Left lobe of liver (tissue), 2 donors: Measurements from ENCODE around the gene ABHD17A. TPM values are rescaled to one million over a fixed set of nuclear protein-coding genes. Genes with fewer than 3 reads are reported as not detected.
"Not testable (repeated sequence)": the region's sequence is repeated elsewhere in the genome, so short reads cannot be mapped to it uniquely, and the experiment has no call there.

Experiments used
- ATAC-seq: fragments of 200-7000 bp; cut with Tn5 transposase; one replicate; pipeline ENCODE4 v1.9.1; 2020; ENCODE audit warnings: mild to moderate bottlenecking, moderate library complexity
- DNase-seq: peaks from one replicate; pipeline ENCODE4 v3.0.0-alpha.2; 2020; ENCODE audit warnings: low spot score
- total RNA-seq: library from RNA; stranded (reverse); gene quantifications from one replicate; pipeline ENCODE4 v1.2.1, GENCODE V29; 2021
- donor health status: DM: no; HTN: no; CAD: no; lungs with moderate emphysema.
- donor health status: DM: no; HTN: yes; CAD: no.

ABHD17A gene
- total RNA-seq, 1 donor from 2014 or later = 29.4 TPM

DNA sequence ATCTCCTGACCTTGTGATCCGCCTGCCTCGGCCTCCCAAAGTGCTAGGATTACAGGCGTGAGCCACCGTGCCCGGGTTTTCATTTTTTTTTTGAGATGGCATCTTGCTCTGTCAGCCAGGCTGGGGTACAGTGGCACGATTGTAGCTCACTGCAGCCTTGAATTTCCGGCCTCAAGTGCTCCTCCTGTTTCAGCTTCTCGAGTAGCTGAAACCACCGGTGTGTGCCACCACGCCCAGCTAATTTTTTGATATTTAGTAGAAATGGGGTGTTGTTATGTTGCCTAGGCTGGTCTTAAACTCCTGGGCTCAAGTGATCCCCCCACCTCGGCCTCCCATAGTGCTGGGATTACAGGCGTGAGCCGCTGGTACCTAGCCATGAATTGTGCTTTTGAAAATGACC lies 25.8 kb upstream of the ABHD17A start:
- ATAC-seq = no peak

DNA sequence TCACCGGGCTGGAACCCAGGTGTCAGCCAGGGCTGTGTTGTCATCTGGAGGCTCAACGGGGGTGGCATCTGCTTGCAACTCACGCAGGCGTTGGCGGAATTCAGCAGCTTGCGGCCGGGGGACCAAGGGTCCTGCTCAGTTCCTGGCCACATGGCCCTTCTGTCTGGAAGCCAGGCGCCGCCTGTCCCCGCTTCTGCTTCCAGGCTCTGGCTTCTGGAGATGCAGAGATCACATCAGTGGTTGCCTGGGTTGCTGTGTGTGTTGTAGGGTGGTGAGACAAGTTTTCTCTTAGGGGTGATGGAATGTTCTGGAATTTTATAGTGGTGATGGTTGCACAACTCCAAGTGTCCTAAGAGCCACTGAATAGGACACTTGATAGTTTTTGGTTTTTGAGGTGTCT lies 24.9 kb upstream of the ABHD17A start:
- ATAC-seq (no peak), DNase-seq (no peak)

More for the DNA sequence above, 25.8 kb upstream of the ABHD17A start:
- no peak for DNase-seq

DNA sequence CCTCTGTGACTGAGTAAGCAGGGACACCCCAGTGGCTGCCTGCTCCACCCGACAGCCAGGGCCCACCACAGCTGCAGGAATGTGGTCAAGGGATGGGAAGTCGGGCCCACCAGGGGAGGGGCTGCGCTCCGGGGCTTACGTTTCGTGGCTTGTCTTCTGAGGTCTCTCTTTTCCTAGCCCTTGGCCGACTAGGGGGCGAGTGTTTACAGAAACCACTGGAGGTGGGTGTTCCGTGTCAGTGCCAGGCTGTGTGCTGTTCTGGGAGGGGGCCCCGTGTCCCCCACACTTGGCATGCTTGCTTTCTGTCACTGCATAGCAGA lies 24.4 kb upstream of the ABHD17A start:
- no peak for ATAC-seq
- no peak for DNase-seq

DNA sequence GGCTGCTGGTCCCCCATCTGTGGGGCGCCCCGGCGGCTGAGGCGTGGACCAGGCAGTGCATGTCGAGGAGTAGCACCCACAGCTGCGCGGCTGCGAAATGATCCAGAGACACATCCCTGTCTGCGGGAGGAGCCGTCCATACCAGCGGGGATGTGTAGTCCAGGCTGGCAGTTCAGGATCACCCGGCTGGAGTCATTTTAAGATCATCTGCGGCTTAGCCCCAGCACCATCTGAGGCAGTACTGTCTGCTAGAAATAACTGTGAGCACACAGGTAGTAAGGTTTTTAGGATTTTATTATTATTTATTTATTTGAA lies 23.0 kb upstream of the ABHD17A start:
- ATAC-seq (no peak), DNase-seq (no peak)

DNA sequence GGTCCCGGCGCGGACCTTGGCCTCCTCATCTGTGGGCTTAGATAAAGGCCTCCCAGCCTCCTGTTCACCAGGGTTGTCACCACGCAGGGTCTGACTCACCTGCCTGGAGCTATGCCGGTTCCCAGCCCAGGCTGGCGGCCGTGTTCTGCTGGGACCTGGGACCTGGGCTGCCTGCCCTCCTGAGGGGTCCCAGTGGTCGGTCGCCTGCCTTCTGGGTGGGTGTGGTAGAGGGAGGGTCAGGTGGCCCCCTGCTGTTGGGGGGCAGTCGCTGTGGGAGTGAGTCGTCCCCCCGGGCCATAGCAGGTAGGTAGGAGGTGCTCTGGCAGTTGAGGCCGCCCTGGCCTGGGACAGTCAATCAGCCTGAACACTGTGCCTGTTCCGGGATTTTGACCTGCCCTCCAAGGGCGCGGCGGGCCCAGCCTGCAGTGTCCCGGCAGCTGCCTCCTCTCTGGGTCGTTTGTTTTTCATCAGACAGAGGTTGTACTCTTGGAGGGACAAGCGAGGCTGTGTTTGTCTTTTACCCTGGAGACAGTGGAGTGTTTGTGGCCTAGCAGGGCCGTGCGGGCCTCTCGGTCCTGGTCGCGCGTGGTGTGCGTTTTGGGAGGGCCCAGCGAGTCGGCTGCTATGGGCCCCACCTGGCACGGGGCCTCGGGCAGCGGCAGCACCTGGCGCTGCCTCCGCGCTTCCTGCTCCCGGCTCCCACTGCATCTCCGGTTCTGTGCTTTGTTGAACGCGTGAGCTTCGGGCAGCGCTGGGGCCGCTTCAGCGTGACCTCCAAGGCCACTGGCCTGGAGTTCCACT lies 22.5 kb upstream of the ABHD17A start:
- ATAC-seq = peak; percentile 55

DNA sequence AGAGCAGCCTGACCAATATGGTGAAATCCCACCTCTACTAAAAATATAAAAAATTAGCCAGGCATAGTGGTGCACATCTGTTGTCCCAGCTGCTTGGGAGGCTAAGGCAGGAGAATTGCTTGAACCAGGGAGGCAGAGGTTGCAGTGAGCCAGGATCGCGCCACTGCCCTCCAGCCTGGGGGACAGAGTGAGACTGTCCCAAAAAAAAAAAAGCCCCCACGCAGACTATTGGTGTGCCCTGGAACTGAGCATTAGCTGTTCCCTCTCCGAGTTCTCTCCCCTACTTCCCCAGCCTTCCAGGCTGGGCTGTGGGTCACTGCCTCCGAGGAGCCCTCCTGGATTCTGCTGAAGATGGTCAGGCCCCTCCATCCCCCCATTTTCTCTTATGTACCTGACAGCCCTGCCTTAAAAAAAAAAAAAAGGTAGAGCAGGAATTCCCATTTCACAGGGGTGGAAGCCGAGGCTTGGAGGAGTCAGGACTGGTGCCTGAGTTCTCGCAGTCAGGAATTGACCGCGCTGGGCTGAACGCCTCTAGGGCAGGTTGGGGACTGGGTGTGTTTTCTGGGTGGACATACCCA lies 21.8 kb upstream of the ABHD17A start:
- no peak for ATAC-seq
- no peak for DNase-seq

More for the DNA sequence above, 22.5 kb upstream of the ABHD17A start:
- DNase-seq = peak; percentile 65

DNA sequence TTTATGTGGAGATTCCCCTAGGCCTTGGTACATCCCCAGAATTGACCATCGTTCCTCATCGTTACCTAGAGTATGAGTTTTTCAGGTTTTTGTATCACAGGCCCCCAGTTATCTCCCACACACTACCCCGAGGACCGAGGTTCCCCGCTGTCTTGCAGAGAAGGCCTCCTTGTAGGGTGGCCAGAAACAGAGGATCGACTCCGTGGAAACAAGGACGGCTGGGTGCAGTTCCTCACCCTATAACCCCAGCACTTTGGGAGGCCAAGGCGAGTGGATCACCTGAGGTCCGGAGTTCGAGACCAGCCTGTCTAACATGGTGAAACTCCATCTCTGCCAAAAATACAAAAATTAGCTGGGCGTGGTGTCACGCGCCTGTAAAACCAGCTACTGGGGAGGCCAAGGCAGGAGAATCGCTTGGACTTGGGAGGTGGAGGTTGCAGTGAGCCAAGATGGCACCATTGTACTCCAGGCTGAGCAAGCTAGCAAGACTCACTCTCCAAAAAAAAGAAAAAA lies 20.6 kb upstream of the ABHD17A start:
- ATAC-seq (no peak), DNase-seq (no peak)

DNA sequence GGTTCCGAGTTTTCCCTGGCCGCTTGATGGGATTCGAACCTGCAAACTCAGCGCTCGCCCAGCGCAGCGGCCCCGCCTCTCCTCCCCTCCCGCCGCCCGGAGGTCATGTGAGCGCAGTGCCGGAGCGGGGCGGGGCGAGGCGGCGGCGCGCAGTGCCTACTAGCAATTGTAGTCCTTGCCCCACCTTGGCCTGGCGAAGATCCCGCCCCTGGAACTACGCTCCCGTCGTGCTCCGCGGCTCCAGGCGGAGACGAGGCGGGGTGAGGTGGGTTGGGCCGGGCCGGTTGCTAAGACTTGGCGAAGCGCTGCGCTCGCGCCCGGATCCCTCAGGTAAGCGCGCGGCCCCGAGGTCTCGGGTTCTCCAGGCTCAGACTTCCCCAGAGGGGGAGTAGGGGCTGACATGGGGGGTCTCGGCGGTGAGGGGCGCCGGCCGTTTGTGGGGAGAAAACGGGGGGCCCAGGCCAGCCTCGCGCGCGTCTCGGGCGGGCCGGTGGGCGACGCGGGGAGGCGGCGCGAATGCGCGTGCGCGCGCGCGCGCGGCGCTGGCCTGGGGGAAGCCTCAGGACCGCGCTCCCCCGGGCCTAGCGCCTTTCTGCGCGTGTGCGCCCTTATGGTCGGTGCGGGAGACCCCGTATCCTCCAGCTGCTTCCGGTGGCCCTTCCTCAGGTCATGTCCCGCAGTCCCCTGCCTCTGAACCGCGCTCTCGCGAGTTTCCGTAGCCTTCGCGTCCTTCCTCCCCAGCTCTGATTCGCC lies 20.0 kb upstream of the ABHD17A start, which contains the start of the genes ADAT3 and SCAMP4:
ADAT3 (plus strand) TSS at position 290 of the 753 bp plus-strand sequence. CDS start 6,649 bp downstream, outside the sequence.
SCAMP4 (plus strand) TSS at position 290 of the 753 bp plus-strand sequence. CDS start 9,621 bp downstream, outside the sequence.
- ATAC-seq (peak; percentile 92), DNase-seq (peak; percentile 99)

DNA sequence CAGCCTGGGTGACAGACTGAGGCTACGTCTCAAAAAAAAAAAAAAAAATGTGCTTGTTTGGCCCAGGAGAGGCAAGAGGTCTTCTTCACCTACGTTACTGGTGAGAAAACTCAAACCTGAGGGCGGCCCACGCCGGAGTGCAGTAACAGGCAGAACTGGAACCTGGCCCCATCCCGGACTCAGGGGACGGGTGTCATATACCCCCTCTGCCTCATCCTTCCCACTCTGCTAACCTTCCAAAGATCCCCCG lies 19.5 kb upstream of the ABHD17A start:
- ATAC-seq (no peak), DNase-seq (no peak)

DNA sequence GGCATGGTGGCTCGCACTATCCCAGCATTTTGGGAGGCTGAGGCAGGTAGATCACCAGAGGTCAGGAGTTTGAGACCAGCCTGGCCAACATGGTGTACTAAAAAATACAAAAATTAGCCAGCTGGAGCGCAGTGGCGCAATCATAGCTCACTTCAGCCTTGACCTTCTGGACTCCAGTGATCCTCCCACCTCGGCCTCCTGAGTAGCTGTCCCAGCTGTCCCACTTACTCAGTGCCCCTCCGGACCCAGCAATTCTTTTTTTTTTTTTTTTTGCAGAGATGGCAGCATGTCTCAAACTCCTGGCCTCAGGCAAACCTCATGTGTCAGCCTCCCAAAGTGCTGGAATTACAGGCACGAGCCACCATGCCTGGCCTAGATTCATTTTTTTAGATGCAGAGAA lies 17.6 kb upstream of the ABHD17A start:
- ATAC-seq (no peak), DNase-seq (no peak)

DNA sequence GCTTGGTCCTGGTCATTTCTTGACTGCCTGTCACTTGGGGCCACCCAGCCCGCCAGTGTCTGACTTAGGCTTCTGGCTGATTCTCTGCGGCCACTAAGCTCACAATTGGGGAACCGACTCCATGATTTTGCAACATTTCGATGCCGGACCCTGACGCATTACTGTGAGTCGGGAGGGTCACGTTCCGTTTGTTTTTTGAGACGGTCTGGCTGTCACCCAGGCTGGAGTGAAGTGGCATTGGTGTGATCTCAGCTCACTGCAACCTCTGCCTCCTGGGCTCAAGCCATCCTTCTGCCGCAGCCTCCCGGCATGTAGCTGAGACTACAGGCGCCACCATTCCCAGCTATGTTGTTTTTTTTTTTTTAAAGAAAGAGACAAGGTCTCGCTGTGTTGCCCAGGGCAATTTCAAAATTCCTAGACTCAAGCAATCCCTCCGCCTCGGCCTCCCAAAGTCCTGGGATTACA lies 16.7 kb upstream of the ABHD17A start:
- ATAC-seq (peak; percentile 42), DNase-seq (peak; percentile 84)

DNA sequence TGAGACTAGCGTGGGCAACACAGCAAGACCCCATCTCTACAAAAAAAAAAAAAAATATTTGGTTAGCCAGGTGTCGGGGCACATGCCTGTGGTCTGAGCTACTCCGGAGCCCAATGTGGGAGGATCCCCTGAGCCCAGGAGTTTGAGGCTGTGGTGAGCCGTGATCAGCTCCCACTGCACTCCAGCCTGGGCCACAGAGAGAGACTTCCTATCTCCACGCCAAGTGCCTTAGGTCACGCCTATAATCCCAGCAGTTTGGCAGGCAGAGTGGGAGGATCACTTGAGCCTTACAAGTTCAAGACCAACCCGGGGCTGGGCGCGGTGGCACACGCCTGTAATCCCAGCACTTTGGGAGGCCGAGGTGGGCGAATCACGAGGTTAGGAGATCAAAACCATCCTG lies 11.2 kb upstream of the ABHD17A start:
- ATAC-seq (no peak), DNase-seq (no peak)

DNA sequence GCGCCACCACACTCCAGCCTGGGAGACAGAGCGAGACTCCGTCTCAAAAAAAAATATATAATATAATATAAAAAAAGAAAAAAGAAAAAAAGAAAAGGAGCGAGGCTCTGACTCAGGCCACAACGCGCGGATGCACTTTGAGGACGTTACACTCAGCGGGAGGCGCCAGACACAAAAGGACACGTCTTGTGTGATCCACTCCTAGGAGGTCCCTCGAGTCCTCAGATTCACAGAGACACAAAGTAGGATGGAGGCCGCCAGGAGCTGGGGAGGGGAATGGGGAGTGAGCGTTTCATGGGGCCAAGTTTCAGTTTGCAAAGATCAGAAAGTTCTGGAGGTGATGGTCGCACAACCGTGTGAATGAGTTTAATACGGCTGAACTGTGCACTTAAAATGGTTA lies 8.5 kb upstream of the ABHD17A start:
- DNase-seq (no peak), ATAC-seq (no peak)

DNA sequence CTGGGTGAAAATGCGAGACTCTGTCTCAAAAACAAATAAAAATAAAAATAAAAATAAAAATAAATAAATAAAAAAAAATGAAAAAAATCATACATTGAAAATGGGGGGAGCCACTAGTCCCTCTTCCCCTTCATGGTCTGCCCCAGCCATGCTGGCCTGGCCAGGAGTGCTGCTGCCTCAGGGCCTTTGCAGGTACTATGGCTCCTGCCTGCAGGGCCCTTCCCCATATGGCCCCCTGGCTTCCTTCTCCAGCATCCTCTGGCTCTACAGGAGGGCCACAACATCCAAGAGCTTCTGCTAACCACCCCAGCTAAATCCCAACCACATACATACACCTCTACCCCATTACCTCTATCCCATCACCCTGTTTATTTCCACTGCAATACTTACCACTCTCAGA lies 4.6 kb upstream of the ABHD17A start:
- no peak for DNase-seq
- ATAC-seq = no peak

DNA sequence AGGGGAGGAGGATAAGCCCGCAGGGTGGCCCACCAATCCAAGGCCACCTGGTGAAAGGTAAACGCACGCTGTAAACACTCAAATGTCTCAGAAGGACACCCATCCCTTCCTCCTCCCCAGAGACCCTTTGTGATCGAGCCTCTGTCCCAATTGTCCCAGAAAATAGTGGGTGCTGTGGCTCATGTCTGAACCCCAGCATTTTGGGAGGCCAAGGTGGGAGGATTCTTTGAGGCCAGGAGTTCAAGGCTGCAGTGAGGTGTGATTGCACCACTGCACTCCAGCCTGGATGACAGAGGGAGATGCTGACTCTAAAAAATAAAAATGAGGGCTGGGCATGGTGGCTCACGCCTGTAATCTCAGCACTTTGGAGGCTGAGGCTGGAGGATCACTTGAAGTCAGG lies 3.1 kb upstream of the ABHD17A start:
- no peak for DNase-seq
- ATAC-seq = no peak

DNA sequence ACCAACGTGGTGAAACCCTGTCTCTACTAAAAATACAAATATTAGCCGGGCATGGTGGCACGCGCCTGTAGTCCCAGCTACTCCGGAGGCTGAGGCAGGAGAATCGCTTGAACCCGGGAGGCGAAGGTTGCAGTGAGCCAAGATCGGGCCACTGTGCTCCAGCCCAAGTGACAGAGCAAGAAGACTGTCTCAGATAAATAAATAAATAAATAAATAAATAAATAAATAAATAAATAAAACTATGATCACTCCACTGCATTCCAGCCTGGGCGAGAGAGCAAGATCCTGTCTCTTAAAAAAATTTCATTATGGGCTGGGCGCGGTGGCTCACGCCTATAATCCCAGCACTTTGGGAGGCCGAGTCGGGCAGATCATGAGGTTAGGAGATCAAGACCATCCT lies 1.1 kb upstream of the ABHD17A start:
- not testable (repeated sequence) for ATAC-seq, DNase-seq

DNA sequence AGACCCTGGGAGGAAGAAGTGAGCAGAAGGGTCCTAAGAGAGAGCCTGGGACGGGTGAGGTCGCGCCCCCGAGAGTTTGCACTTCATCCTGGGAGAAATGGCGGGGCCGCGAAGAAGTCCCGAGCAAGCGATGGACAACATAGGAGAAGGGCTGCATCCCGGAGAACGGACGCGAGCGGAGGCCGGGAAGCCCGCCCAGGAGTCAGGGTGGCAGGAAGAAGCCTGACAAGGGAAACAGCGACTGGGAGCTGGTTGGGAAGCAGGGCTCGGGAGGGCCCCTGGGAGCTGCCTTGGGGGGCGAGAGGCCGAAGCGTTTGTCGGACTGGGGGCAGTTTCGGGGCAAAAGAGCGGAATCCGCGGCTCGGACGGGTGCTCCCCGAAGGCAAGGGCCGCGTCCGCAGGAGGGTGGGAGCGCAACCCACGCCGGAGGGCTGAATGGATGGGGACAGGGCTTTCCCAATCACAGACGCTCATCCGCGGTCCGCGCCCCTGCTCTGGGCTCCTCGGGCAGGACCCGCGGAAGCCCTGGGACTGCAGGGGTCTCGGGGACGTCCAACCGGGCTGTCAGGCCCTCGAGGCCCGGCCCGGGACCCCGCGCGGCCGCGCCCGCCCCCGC lies 469 bp downstream of the ABHD17A start:
- DNase-seq (no peak), ATAC-seq (peak; percentile 2)

DNA sequence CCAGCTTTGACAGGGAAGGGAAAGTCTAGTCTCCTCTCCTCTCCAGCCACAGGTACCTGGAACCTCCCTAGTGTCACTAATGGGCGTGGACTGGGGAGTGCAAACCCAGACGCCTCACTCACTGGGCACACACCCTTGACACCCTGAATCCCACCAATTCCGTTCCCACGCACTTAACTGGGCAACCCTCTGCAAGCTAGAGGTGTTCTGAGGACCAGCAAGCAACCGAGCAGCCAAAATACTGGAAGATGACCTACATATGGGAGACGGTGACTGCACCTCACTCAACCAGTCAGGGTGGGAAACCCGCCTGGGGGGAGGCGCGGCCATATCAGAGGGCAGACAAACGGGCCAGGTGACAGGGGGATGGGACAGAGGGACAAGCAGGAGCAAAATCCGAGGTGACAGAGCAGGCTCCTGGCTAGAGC lies 991 bp downstream of the ABHD17A start:
- DNase-seq = no peak
- ATAC-seq = peak; percentile 15

DNA sequence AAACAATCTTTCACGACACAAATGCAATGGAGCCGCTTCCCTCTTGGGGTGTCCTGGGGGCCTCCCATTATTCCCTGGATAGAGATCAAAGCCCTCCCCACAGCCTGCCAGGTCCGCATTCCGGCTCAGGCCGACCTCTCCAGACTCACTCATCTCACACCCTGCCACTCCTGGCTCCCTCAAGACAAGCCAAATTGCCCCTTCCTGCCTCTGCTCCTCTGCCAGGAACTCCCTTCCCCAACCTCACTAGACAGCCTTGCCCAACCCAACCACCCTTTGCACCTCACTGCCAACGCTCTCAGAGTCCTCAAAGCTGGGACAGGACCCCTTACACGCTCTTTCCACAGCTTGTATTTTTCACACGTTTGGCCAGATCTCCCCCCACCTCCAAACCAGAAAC lies 1.5 kb downstream of the ABHD17A start:
- ATAC-seq (no peak), DNase-seq (no peak)

DNA sequence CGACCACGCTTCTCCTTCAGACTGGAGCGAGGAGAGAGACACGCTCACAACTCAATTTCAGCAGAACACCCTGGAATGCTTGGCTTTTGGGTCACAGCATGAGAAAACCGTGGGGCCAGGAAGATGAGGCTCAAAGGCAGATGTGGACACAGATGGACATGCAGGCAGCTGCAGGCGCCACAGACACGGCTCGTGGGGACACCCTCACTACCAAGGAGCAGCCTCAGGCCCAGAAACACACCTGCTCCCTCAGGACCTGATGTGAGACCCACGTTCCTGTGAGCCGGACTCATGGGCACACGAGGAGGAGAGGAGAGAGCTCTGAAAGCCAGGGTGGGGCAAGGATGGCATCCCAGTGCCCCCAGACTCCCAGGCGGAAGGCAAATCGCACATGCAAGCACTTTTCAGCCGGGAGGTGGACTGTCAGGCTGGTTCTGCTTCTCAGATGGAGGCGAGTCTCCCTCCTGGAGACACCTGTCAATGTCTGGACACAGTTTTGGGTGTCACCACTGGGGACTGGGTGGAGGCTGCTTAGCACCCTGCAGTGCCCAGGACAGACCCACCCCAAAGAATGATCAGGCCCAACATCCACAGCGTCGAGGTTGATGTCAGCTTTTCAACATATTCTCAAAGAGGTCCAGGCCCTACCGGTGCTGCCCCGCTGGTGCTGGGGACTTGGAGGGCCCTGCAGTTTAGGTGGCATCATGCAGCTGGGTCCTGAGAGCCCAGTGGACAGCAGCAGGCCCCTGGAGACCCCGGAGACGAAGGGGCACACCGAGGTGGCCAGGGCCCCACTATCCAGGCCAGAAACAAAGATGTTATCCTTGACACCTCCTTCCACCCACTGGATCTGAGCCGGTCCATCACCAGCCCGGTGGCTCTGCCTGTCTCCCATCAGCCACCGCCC lies 2.3 kb downstream of the ABHD17A start:
- ATAC-seq = no peak
- DNase-seq = no peak
